ENCODE data around the gene RNMT.

The RNMT gene

GRCh38 chr18:13804305-13804704 is 77.8 kb downstream of the RNMT start:
- no peak for DNase-seq (ENCODE audit: low read depth, low spot score)
- no peak overlapping the region for H3K4me3 ChIP-seq (ENCODE audit: low read length)

GRCh38 chr18:13808294-13809042 is 82.0 kb downstream of the RNMT start:
- no peak overlapping the region for H3K4me3 ChIP-seq (ENCODE audit: low read length)
- DNase-seq (ENCODE audit: low read depth, low spot score) = no peak

GRCh38 chr18:13809043-13809430 is 82.6 kb downstream of the RNMT start:
- no peak overlapping the region for H3K4me3 ChIP-seq (ENCODE audit: low read length)
- DNase-seq (ENCODE audit: low read depth, low spot score) = no peak

- DNase-seq (ENCODE audit: low read depth, low spot score) = no peak
- H3K4me3 ChIP-seq (ENCODE audit: low read length) = no peak overlapping the region
Observed at GRCh38 chr18:13809531-13810255, 83.2 kb downstream of the RNMT start.

GRCh38 chr18:13810950-13811485 is 84.5 kb downstream of the RNMT start:
- no peak for DNase-seq (ENCODE audit: low read depth, low spot score)
- H3K4me3 ChIP-seq (ENCODE audit: low read length) = no peak overlapping the region

GRCh38 chr18:13811993-13812392 is 85.5 kb downstream of the RNMT start:
- H3K4me3 ChIP-seq (ENCODE audit: low read length) = no peak overlapping the region
- DNase-seq (ENCODE audit: low read depth, low spot score) = no peak

GRCh38 chr18:13813271-13813849 is 86.9 kb downstream of the RNMT start:
- peak; percentile 42 for DNase-seq (ENCODE audit: low read depth, low spot score)
- no peak overlapping the region for H3K4me3 ChIP-seq (ENCODE audit: low read length)

Measured in Jurkat, Clone E6-1 (cell line).